HG03095 (cell line): ENCODE data around the gene NR4A1.
"Not testable (repeated sequence)": the region's sequence is repeated elsewhere in the genome, so short reads cannot be mapped to it uniquely, and the experiment has no call there.

Experiments
- ATAC-seq: cut with Tn5 transposase; IDR thresholded peaks from one replicate; pipeline ENCODE4 v1.9.1; 2021; ENCODE audit warnings: moderate library complexity; ENCODE audit not compliant: unreplicated experiment

NR4A1 gene

GRCh38 chr12:52091061-52091460, 39.8 kb downstream of the NR4A1 start:
- no peak for ATAC-seq

DNA sequence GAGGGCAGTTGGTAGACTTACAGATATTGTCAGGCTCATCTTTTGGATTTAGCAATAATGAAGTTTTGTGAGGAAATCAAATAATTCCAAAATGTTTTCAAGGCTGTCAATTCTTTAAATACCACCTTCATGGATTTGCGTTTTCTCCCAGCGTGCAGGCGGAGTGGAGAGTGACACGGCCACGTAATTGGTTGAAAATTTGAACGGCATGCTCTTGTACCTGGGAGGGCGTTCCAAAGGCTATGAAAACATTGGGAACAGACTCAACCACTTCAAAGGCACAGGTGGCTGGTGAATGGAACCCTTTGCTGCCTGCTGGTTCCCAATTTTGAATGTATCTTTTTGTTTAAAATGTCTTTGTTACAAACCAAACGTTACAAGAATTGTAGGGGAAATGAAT, 40.6 kb downstream of the NR4A1 start:
- ATAC-seq: no peak

DNA sequence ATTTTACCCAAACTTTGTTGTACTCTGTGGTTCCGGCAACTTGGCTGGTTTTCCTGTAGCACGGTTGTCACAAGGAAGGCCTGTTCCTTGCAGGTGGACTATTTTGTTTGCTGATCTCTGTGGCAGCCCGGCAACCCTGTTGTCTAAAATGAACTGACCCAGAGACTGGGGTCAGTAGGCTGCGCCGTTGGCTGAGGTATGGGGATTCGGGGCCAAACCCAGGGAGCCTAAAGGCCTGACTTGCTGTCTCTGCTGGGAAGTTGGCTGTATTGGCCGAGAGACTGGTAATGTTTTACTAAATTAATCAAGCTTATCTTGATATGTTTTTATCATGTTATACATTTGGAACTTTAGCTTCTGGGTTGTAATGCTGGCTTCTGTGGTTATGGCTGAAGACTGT, 42.1 kb downstream of the NR4A1 start:
- no peak for ATAC-seq

DNA sequence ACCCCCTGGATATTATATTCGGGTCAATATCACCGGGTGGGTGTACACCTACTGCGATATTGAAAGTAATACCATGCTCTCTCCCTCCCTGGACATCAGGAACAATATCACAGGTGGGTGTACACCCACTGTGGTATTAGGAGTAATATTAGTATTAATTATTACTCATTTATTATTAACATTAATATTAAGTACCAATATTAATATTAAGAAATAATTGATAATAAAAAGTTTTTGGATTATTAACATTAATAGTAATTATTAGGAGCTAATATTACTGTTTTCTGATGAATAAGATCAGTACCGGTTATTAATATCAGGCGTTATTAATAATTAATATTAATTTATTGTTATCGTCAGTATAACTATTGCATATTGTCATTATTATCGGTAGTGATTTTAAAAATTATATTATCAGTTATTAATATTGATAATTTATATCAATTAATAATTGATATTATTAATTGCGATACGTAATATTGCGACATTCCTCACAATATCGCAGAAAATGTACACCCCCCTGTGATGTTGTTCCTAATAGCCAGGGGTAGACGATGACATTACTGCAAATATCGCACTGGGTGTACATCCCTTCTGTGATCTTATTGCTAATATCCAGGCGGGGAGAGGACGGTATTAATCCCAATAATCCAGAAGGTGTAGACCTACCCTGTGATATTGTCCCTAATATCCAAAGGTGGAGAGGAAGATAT, 45.2 kb downstream of the NR4A1 start:
- no peak for ATAC-seq

DNA sequence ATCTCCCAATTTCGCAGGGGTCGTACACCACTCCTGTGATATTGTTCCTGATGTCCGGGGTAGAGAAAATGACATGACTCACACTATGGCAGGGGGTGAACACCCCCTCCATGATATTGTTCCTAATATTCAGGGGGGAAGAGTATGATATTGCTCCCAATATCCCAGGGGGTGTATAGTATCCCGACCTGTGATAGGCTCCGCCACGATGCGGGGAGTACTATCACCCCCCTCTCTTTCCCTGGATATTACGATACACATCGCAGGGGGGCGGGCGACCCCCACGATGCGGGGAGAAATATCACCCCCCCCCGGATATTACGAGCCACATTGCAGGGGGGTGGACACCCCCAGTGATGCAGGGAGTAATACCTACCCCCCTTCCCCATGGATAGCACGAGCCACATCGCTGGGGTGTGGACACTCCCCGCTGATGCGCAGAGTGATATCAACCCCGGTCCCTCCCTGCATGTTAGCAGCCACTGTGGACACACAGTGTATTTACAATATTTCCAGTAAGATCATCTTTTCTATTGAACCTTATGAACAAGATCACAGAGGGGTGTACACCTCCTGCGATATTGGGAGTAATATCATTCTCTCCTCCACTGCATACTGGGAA, 45.9 kb downstream of the NR4A1 start:
- ATAC-seq: no peak

- not testable (repeated sequence) for ATAC-seq
Observed at GRCh38 chr12:52104431-52105089, 53.3 kb downstream of the NR4A1 start.
